DMS114 treated with DMSO at 0.1 percent for 48 hours (cell line): ENCODE measurements around the gene PAX4.
A peak's percentile ranks its signal among the peaks of the same experiment; 100 is the strongest.

ENCODE experiments used
- DNase-seq: peaks from one replicate; lab custom pipeline; 2025; ENCODE audit not compliant: unreplicated experiment; lab: John Stamatoyannopoulos, UW

Gene PAX4

GRCh38 chr7:127618042-127618441 lies at the start of gene PAX4:
TSS of gene PAX4 (minus strand) at chr7:127618142. CDS start at chr7:127615928, 2,214 bp downstream.
- DNase-seq: no peak

- no peak for DNase-seq
Observed at GRCh38 chr7:127667017-127667670, 49.2 kb upstream of the PAX4 start.

- no peak for DNase-seq
Observed at GRCh38 chr7:127666602-127667001, 48.7 kb upstream of the PAX4 start.

- no peak for DNase-seq
Observed at GRCh38 chr7:127665922-127666321, 48.0 kb upstream of the PAX4 start.

- DNase-seq: no peak
Observed at GRCh38 chr7:127658970-127659630, 41.2 kb upstream of the PAX4 start.

- no peak for DNase-seq
Observed at GRCh38 chr7:127657500-127657899, 39.6 kb upstream of the PAX4 start.

- no peak for DNase-seq
Observed at GRCh38 chr7:127655720-127656119, 37.8 kb upstream of the PAX4 start.

- peak; percentile 8 for DNase-seq
Observed at GRCh38 chr7:127654404-127655394, 36.8 kb upstream of the PAX4 start.

- DNase-seq: no peak
Observed at GRCh38 chr7:127653396-127653795, 35.5 kb upstream of the PAX4 start.

GRCh38 chr7:127652333-127653248 lies 34.6 kb upstream of the PAX4 start:
- no peak for DNase-seq

GRCh38 chr7:127651556-127652332 lies 33.8 kb upstream of the PAX4 start, which contains the start of gene SND1:
TSS of gene SND1 (plus strand) at chr7:127652194. CDS start at chr7:127652374, 180 bp downstream.
- DNase-seq: peak; percentile 96

GRCh38 chr7:127650847-127651555 lies 33.1 kb upstream of the PAX4 start:
- peak; percentile 27 for DNase-seq

GRCh38 chr7:127648986-127649385 lies 31.0 kb upstream of the PAX4 start:
- no peak for DNase-seq

GRCh38 chr7:127647636-127648035 lies 29.7 kb upstream of the PAX4 start:
- DNase-seq: no peak

GRCh38 chr7:127644484-127644883 lies 26.5 kb upstream of the PAX4 start:
- DNase-seq: no peak

GRCh38 chr7:127638197-127638596 lies 20.3 kb upstream of the PAX4 start:
- DNase-seq: no peak

GRCh38 chr7:127635659-127636285 lies 17.8 kb upstream of the PAX4 start:
- no peak for DNase-seq

- no peak for DNase-seq
Observed at GRCh38 chr7:127632276-127632910, 14.5 kb upstream of the PAX4 start.
